Measurements from ENCODE around the gene MAN2B1.
A peak's percentile ranks its signal among the peaks of the same experiment; 100 is the strongest.
"Not testable (repeated sequence)": the region's sequence is repeated elsewhere in the genome, so short reads cannot be mapped to it uniquely, and the experiment has no call there.

MAN2B1 gene

GRCh38 chr19:12666265-12667048 is at the start of gene MAN2B1, which contains the start of gene WDR83:
MAN2B1 (minus strand) TSS chr19:12666742; CDS start chr19:12666701, 41 bp downstream.
WDR83 (plus strand) TSS chr19:12666807; CDS start chr19:12669791, 2,984 bp downstream.
- DNase-seq = peak; percentile 63 to 88 (median 86)

- no peak for DNase-seq
These were observed 49.4 kb upstream of the MAN2B1 start for GRCh38 chr19:12715929-12716328.

GRCh38 chr19:12715102-12715501 is 48.6 kb upstream of the MAN2B1 start:
- DNase-seq = no peak

DNA sequence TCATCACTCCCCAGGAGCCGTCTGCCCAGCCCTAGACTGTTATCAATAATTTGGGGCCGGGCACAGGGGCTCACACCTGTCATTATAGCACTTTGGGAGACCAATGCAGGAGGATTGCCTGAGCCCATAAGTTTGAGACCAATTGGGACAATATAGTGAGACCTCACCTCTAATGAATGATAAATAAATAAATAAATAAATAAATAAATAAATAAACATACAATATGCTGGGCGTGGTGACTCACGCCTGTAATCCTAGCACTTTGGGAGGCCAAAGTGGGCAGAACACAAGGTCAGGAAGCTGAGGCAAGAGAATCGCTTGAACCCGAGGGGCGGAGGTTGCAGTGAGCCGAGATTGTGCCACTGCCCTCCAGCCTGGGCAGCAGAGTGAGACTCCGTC is 46.8 kb upstream of the MAN2B1 start:
- not testable (repeated sequence) for DNase-seq

DNA sequence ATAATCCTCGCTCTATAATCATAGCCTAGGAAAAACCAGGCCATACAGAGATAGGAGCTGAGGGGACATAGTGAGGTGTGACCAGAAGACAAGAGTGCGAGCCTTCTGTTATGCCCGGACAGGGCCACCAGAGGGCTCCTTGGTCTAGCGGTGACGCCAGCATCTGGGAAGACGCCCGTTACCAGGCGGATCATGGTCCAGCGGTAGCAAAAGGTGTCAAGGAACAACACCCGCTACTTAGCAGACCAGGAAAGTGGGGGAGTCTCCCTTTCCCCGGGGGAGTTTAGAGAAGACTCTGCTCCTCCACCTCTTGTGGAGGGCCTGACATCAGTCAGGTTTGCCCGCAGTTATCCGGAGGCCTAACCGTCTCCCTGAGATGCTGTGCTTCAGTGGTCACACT is 45.5 kb upstream of the MAN2B1 start:
- DNase-seq = not testable (repeated sequence)

DNA sequence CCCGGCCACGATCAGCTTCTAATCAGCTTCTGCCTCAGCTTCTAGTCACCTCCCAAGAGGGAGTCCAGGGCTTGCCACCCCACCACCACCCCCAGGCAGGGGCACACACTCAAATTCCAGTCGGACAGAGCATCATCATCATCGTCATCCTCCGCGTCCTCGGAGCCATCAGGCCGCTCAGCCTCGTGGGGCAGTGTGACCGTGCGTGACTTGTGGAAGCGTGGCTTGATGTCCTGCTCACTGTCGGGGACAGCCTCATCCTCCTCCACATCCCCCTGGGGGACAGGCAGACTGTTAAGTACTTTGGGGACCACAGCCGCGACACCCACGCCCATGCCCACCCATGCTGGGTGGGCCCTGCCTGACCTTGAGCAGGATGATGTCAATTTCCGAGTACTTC is 44.6 kb upstream of the MAN2B1 start:
- DNase-seq = no peak

DNA sequence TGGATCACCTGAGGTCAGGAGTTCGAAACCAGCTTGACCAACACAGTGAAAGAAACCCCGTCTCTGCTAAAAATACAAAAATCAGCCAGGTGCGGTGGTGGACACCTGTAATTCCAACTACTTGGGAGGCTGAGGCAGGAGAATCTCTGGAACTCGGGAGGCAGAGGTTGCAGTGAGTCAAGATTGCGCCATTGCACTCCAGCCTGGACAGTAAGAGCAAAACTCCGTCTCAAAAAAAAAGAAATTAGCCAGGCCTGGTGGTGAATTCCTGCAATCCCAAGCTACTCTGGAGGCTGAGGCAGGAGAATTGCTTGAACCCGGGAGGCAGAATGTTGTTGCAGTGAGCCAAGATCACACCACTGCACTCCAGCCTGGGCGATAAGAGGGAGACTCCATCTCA is 42.1 kb upstream of the MAN2B1 start:
- no peak for DNase-seq

DNA sequence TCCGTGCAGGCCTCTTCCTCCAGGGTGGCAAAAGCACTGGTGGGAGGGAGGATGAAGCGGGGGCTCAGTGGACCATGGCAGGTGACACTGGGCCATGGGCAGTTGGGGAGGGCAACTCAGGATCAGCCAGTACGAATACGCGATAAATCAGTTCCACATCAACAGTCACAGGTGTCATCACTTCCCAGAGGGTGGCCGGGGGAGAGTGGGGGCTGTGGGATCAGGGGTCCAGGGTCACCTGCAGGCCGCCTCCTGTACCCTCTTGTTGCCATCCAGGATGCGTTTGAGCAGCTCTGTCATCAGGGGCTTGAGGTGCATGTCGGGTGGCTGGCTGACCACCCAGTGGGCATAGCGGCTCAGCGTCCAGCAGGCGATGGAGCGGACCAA is 39.8 kb upstream of the MAN2B1 start:
- DNase-seq = no peak

- no peak for DNase-seq
These were observed 39.3 kb upstream of the MAN2B1 start for GRCh38 chr19:12705654-12706331.

DNA sequence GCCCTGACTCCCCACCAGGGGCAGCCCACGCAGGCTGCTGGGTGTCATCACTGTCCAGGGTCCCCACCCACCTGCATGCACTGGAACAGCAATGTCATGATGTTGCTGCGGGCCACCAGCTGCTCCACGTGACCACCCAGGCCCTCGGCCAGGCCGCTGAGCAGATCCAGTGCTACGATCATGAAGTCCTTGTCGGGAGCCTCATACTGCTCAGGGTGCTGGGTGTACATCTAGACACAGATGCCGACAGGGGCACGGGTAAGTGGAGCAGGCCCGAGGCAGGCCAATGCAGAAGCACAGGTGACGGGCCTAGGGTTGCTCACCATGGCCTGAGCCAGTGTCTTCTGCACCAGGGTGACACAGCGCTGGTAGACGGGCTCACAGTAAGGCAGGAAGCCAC is 38.6 kb upstream of the MAN2B1 start:
- no peak for DNase-seq

- peak; percentile 5 to 74 (median 37) for DNase-seq
These were observed 36.5 kb upstream of the MAN2B1 start for GRCh38 chr19:12703046-12703445.

DNA sequence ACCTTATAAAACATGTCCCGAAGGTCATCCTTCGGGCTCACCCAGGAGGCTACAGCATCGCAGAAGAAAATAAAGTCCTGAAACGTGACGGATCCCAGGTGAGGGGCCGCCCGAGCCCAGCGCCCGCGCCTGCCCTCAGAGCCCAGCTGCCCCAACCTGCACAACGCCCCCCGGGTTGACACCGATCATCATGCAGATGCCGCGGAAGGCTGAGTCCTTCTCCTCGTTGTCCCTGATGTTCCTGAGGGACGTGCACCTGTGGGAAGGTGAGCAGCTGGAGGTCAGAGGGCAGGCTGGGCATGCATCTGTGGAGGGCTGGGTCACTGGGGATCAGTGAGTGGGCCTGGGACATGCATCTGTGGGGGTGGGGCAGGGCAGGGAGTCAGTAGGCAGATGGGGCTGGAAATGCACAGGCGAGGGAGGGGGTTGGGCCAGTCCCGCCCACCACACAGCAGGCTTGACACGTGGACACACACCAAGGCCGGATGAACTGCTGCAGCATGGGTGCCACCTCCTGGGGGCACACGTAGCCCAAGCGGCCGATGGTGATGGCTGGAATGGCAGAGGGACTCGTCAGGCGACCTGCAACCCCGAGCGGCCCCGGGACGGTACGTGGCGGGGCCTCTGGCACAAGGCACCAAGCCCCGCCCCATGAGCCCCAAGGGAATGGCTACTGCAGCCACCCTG is 35.2 kb upstream of the MAN2B1 start:
- no peak for DNase-seq

- no peak for DNase-seq
These were observed 31.6 kb upstream of the MAN2B1 start for GRCh38 chr19:12698138-12698537.

DNA sequence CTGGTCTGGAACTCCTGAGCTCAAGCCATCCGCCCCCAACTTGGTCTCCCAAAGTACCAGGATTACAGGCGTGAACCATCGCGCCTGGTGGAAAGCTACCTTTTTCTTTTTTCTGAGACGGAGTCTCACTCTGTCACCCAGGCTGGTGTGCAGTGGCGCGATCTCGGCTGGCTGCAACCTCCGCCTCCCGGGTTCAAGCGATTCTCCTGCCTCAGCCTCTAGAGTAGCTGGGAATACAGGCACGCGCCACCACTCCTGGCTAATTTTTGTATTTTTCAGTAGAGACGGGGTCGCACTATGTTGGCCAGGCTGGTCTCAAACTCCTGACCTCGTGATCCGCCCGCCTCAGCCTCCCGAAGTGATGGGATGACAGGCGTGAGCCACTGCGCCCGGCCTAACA is 30.9 kb upstream of the MAN2B1 start:
- DNase-seq = not testable (repeated sequence)

- peak; percentile 93 to 98 (median 95) for DNase-seq
These were observed 30.1 kb upstream of the MAN2B1 start, which contains the start of gene FBXW9 for GRCh38 chr19:12696366-12697335. FBXW9 (minus strand) TSS chr19:12696631; CDS start chr19:12696581, 50 bp downstream.

GRCh38 chr19:12695997-12696365 is 29.4 kb upstream of the MAN2B1 start:
- no peak for DNase-seq

DNA sequence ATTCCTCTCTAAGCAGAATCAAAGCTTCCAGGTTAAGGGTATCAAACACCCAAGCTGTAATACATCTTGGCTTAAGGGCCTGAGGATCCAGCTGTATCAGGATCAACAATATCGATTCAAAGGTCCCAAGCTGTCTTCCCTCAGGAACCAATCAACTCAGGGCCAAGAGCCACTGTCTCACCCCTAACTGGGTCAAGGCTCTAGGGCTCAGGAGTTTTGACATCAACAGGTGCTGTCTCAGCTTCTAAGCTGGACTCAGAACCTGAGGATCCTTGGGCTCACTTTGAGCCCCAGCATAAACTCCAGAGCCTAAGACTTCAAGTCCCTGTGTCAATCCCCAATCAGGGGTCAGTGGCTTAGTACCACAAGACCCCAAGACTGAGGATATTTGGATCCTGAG is 29.0 kb upstream of the MAN2B1 start:
- DNase-seq = no peak

DNA sequence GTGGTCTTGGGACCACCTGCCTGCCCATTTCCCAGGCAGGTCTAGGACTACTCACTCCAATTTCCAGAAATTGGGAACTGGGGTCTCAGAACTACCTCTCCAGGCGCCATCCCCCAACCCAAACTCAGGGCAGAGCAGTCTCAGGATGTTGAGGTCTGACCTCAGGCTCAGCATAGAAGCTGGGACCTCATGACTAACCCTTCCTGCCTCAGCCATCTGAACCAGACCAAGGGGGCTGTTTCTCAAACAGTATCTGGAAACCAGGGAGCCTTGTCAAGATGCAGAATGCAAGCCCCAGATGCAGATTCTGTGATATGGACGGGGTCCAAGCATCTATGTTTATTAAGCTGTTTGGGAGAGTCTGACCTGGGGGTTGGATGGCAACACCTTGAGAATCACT is 28.6 kb upstream of the MAN2B1 start:
- DNase-seq = no peak

DNA sequence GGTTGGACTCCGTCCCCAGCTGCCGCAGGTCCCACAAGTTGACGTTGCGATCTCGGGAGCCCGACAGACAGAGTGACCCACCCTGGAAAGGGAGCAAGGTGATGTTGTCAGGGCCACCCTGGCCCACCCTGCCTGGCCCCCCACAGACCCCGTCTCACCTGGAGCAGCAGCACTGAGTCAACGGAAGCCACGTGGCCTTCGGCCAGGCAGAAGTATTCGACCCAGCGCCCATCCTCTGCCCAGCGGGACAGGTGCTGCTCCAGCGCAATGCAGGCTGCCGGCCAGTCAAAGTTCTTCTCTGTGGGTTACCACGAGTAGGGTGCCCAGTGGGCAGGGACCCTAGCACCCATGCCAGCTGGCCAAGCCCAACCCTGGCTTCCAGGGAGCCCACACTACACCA is 28.1 kb upstream of the MAN2B1 start:
- DNase-seq = no peak

DNA sequence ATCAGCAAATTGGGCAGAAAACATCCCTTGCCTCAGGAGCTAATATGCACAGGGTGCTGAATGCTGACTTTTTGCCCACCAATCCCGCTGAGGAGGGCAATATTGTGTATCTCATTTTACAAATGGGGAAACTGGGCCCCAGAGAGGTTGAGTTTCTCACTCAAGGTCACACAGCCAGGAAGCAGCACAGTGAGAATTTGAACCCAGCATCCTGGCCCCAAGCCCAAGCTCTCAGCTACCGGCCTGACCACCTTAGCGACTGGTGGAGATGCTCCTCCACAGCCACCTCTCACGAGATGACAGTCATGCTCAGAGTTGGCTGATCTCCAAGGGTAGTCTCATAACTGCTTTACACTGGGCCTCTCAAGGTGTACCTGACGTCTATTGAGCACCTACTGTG is 26.4 kb upstream of the MAN2B1 start:
- no peak for DNase-seq

DNA sequence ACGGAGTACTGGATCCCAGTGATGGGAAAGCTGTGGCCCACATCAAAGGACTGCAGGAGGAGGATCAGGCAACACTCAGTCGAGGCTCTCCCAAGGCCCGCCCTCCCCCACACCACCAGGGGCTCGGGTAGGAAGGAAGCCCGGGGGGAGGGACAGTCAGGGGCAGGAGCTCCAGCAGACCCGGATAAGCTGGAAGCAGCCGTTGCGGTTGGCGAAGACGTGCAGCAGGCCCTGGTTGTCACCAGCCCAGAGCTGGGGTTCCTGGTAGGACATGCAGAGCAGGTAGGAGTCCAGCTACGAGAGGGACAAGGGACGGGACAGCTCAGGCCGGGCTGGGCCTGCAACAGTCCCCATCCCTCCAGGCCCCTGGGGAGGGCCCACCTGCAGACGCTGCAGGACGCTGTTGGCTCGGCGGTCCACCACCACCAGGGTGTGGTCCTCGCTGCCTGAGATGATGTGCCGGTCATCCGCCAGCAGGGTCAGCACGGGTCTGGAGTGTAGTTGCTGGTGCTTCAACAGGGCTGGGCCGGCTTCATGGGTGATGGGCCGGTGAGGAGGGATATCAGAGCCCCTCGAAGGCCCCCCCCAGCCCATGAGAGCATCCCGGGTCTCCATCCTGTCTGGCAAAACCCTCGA is 23.2 kb upstream of the MAN2B1 start:
- DNase-seq = no peak

GRCh38 chr19:12689012-12689411 is 22.5 kb upstream of the MAN2B1 start:
- DNase-seq = no peak
